Neutrophil (primary cell): ENCODE results near the gene MMP17.

ENCODE experiments used
- H3K27ac ChIP-seq: fragments of 200-600 bp; sonication (generic); 2 replicates; pipeline ENCODE4 v1.5.1; 2016; ENCODE audit warnings: mild to moderate bottlenecking, moderate library complexity
- H3K27me3 ChIP-seq: fragments of 200-600 bp; sonication (generic); 2 replicates; pipeline ENCODE4 v1.6.0; 2016; ENCODE audit warnings: mild to moderate bottlenecking
- H3K36me3 ChIP-seq: fragments of 200-600 bp; sonication (generic); 2 replicates; pipeline ENCODE4 v1.5.1; 2017
- H3K4me1 ChIP-seq, 2 experiments: fragments of 200-600 bp in 1 of 2; sonication (generic) in 1 of 2; 1 replicate in 1 of 2; 2 replicates in 1 of 2; pipeline versions ENCODE4 v1.5.1 to v1.6.1; 2013 to 2016; ENCODE audit warnings: low read depth in 1 of 2, low read length in 1 of 2, mild to moderate bottlenecking in 1 of 2, moderate library complexity in 1 of 2; ENCODE audit not compliant: control insufficient read depth in 1 of 2, insufficient read depth in 1 of 2
- H3K4me3 ChIP-seq, 2 experiments: fragments of 200-600 bp in 1 of 2; sonication (generic) in 1 of 2; 1 replicate in 1 of 2; 2 replicates in 1 of 2; pipeline ENCODE4 v1.5.1; 2013 to 2016; ENCODE audit warnings: low read depth in 1 of 2, low read length in 1 of 2, mild to moderate bottlenecking in 1 of 2, moderate library complexity in 1 of 2
- H3K9me3 ChIP-seq: fragments of 200-600 bp; sonication (generic); 2 replicates; pipeline ENCODE4 v1.5.1; 2016
- TF ChIP-seq, protein P1 (sequence below): fragments of 200-600 bp; sonication (generic); IDR thresholded peaks from 2 replicates; pipeline ENCODE4 v1.5.1; 2016; ENCODE audit warnings: antibody characterized with exemption

Gene MMP17

DNA sequence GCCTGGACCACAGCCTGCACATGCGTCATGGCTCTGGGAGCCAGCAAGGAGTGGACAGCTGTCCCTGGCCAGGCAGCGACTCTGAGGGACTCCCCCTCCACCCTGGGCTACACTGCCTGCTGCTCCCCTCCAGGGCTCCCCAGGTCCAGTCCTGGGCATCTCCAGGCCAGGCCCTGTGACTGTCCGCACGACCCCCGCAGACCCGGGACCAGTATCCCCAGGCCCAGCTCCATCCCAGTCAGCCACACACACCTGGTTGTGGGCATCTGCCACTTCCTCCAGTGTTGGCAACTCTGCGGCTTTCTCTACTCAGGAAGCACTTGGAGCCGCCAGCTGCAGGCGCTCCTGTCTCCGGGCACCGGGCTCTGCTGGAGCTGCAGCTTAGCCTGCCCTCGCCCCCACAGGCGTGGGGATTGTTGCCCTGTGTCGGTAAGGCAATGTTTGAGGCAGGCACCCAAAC, 68.6 kb downstream of the MMP17 start:
- Histone ChIP-seq H3K36me3 (peaks cover 26% of the 10 kb centered on the region), H3K4me1 (peaks cover 29 to 32% of the 10 kb centered on the region in 2 experiments), H3K27ac (peak overlapping the region; percentile 97), H3K9me3 (no peaks in the 10 kb centered on the region), H3K27me3 (no peaks in the 10 kb centered on the region), H3K4me3 (peak overlapping the region; percentile 80 to 98)
- TF ChIP-seq, protein P1, sequence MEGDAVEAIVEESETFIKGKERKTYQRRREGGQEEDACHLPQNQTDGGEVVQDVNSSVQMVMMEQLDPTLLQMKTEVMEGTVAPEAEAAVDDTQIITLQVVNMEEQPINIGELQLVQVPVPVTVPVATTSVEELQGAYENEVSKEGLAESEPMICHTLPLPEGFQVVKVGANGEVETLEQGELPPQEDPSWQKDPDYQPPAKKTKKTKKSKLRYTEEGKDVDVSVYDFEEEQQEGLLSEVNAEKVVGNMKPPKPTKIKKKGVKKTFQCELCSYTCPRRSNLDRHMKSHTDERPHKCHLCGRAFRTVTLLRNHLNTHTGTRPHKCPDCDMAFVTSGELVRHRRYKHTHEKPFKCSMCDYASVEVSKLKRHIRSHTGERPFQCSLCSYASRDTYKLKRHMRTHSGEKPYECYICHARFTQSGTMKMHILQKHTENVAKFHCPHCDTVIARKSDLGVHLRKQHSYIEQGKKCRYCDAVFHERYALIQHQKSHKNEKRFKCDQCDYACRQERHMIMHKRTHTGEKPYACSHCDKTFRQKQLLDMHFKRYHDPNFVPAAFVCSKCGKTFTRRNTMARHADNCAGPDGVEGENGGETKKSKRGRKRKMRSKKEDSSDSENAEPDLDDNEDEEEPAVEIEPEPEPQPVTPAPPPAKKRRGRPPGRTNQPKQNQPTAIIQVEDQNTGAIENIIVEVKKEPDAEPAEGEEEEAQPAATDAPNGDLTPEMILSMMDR: no peak

DNA sequence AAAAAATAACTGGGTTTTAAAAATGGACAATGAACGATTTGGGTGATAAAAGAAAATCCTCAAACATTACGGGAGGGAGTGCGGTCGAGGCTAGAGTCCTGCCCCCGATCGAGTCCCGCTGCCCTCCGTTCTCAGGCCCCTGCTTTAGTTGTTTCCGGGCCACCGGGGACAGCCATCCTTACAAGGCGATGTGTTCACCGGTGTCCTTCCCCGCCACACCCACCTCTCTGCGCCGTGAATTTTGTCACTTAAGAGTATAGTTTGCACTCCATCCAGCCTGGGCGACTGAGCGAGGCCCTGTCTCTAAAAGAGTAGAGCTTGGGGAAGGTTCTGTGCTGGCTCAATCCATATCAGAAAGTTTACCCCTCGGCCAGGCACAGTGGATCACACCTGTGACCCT, 69.1 kb downstream of the MMP17 start:
- Histone ChIP-seq H3K27me3 (no peaks in the 10 kb centered on the region), H3K36me3 (peaks cover 31% of the 10 kb centered on the region), H3K27ac (peak overlapping the region; percentile 97), H3K4me3 (peak overlapping the region; percentile 80 to 98), H3K9me3 (no peaks in the 10 kb centered on the region), H3K4me1 (peaks cover 29 to 32% of the 10 kb centered on the region in 2 experiments)
- TF ChIP-seq, protein P1: no peak

DNA sequence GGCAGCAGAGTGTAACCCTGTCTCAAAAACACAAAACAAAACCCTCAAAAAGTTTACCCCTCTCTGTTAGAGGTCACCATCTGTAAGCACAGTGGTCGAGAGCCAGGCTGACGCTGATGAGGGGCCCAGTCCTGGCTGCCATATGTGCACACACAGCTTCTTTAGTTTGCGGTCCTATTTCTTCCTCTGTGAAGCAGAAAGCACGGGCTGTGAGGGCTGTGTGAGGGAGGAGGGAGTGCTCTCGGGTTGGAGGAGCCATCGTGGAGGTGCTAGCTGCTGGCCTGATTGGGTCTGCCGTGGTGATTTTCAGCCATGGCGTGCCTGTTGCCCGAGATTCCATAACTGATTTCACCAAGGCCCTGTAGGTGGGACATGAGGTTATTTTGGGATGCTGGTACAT, 69.7 kb downstream of the MMP17 start:
- H3K36me3 ChIP-seq: peaks cover 37% of the 10 kb centered on the region
- peaks cover 29 to 32% of the 10 kb centered on the region in 2 experiments for H3K4me1 ChIP-seq
- H3K27me3 ChIP-seq: no peaks in the 10 kb centered on the region

DNA sequence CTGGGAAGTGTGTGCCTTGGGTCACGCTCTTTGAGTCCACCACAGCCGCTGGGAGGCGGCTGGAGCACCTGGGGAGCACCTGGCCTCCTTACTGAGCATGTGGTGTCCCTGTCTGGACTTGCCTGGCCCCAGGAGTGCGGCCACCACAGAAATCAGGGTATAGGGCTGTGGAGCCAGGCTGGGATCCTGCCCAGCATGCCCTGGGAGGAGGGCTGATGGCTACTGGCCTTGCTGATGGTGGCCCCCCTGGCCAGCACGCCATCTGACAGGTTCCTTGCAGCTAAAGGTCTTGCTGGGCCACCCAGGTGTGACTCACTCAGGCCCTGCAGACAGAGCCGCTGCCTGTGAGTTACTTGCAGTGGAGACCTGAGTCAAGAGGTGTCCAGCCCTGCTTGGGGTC, 72.2 kb downstream of the MMP17 start:
- Histone ChIP-seq H3K4me1 (peaks cover 23 to 30% of the 10 kb centered on the region in 2 experiments), H3K36me3 (peaks cover 62% of the 10 kb centered on the region)

More for the DNA sequence above, 69.7 kb downstream of the MMP17 start:
- Histone ChIP-seq H3K27ac (peak overlapping the region; percentile 97), H3K9me3 (no peaks in the 10 kb centered on the region), H3K4me3 (peak overlapping the region in 1 of 2 experiments; percentile 80)
- TF ChIP-seq, protein P1: no peak

More for the DNA sequence above, 72.2 kb downstream of the MMP17 start:
- H3K4me3 ChIP-seq: no peak overlapping the region
- TF ChIP-seq, protein P1: no peak
- H3K27me3 ChIP-seq: no peaks in the 10 kb centered on the region
- no peak overlapping the region for H3K27ac ChIP-seq
- no peaks in the 10 kb centered on the region for H3K9me3 ChIP-seq
